NCI-H82 (cell line): Measurements from ENCODE around the gene PREX1.
"Not testable (repeated sequence)": the region's sequence is repeated elsewhere in the genome, so short reads cannot be mapped to it uniquely, and the experiment has no call there.

Experiments used
- DNase-seq: peaks from one replicate; lab custom pipeline; 2025; lab: John Stamatoyannopoulos, UW

PREX1 gene

DNA sequence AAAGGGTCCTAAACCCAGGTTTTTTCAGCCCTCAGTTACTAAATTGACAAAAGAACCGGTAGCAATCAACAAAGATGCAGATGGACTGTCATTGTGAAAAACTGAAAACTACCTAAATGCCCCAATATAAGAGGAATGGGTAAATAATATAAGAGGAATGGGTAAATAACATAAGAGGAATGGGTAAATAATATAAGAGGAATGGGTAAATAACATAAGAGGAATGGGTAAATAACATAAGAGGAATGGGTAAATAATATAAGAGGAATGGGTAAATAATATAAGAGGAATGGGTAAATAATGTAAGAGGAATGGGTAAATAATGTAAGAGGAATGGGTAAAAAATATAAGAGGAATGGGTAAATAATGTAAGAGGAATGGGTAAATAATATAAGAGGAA, 15.7 kb downstream of the PREX1 start:
- not testable (repeated sequence) for DNase-seq

DNA sequence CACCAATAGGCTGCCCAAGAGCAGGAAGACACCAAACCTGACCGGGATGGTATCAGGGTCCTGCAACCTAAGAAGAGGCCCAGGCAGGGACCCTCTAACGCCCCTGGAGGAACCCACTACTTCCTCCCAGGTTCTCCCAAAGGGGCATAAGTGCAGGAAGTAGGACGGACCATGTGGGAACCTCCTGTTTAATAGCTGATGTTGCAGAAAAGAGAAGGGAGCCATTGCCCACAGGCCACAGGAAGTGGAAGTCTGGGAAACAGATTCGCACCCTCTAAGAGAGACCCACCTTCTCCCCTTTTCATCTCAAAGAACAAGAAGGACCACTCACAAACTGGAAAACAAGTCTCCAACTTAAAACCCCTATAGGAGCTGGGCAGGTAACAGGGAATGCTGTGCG, 18.1 kb downstream of the PREX1 start:
- no peak for DNase-seq

DNA sequence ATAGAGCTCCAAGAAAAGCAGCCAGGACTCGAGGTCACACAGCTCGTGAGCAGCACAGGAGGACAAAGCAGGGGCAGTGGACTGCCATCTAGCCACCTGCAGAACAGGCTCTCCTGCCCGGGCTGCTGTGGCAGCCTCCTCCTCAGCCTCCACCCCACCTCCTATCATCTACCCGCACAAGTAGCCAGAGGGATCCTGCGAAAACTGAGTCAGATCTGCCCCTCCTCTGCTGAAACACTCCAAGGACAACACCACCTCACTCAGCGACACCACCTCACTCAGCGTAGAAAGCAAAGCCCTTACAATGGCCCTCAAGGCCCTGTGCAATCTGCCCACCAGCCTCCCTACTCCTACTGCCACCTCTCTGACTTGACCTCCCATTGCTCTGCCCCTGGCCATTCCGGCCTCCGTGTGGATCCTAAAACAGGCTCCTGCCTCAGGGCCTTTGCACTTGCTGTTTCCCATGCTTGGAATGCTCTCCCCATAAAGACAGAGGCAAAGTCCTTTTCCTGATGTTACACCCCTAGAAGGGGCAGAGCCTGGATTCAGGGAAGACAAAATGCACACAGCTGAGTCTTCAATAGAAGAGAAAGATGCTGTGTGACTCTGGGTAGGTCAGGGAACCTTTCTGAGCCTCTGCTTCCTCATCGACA, 19.3 kb downstream of the PREX1 start:
- DNase-seq, result no peak

DNA sequence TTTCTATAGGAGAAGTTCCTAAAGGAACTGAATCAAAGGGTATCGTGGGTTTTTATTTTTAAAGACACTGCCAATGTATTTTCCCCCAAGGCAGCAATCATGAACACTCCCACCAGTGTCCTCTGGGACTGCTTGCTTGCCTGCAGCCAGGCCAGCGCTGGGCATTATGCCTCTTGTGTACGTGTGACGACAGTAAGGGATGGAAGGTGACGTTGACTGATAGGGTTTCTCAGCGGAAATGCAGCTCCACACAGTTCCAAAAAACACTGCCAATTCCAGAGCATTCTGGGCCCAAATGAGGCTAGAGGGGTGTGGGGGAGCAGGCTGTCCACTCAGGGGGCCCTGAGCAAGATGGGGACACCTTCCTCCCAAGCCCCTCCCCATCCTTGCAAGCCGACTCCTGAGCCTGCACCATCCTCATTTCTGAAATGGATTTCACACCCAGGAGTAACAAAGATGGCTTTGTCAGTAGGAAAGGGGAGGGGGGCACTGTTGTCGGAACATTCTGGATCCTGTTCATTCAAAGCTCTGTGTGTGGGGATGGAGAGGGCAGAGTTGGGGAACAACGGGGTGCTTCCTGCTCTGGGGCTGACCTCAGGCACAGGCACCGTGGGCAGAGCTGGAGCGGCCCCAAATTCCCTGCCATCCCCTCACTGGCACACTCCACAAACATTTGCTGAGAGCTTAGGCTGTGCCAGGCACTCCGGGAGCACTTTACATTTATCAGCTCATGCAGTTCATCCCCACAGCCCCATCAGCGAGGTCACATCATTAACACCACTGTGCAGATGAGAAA, 20.0 kb downstream of the PREX1 start:
- no peak for DNase-seq

DNA sequence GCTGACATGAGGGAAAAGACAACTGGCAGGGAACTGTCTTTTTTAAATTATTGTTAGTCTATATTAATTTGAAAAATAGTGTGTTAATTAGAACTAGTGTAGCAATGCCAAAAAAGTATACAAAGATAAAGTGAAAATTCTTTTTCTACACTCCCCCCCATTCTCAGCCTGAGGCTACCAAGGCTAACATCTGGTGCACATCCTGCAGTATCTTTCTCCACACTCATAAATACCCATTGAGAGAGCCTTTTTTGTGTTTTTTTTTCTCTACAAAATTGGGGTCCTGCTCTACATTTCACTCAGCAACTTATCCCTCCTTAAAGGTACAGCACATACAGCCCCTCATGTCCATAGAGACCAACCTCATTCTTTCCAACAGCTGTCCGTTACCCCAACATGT, 20.7 kb downstream of the PREX1 start:
- no peak for DNase-seq

DNA sequence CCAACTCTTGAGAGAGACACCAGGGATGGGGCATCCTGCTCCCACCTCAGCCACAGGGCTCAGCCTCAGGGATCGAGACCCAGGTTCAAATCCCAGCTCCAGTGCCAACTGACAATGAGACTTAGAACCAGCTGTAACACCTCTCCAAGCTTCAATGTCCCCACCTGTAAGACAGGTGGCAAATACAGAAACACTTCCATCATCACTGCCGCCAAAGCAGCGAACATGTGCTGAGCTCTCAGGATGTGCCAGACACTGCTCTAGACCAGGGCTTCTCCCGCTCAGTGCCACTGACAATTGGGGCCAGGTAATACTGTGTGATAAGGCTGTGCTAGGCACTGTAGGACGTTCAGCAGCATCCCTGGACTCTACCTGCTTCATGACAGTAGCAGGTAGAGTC, 22.1 kb downstream of the PREX1 start:
- DNase-seq, result no peak

DNA sequence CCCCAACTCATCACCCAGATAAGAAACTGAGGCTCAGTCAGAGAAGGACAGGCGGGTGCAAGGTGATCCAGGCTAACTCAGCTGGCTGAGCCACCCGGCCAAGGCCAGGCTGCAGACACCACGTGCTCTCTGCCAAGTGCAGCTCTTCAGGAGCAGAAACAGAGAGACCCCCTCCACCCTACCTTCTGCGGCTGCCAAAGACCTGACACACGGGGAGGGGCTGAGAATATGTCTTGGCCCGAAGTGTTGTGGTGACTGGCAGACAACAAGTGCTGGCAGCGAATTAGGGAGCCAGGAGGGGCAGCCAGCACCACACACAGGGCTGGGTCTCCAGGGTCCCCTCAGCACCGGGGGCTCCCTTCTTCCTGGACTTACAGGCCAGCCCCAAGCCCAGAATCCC, 22.5 kb downstream of the PREX1 start:
- no peak for DNase-seq

DNA sequence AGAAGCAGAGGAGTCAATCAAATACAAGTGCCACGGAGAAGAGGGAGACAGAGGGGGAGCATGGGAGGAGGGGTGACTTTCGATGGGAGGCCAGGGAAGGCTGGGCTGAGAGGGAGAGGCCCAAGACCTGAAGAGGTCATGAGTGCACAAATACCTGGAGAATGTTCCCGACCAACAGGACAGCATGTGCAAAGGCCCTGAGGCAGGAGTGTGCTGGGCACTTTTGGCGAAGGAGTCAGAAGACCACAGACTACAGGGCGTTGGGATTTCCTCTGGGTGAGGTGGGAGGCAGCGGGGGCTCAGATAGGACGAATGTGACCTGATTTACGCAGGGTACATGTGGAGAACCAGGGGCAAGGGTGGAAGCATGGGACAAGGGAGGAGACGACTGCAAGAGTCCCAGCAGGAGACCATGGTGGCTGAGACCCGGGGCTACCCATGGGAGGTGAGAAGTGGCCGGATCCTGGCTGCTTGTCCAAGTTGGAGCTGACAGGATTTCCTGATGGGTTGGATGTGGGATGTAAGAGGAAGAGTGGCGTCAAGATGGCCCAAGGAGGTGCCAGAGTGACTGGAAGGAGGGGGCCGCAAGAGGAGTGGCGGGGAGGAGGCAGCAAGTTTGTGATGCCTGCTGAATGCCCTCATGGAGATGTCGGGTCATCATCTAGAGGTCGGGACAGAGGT, 23.4 kb downstream of the PREX1 start:
- DNase-seq, result no peak

DNA sequence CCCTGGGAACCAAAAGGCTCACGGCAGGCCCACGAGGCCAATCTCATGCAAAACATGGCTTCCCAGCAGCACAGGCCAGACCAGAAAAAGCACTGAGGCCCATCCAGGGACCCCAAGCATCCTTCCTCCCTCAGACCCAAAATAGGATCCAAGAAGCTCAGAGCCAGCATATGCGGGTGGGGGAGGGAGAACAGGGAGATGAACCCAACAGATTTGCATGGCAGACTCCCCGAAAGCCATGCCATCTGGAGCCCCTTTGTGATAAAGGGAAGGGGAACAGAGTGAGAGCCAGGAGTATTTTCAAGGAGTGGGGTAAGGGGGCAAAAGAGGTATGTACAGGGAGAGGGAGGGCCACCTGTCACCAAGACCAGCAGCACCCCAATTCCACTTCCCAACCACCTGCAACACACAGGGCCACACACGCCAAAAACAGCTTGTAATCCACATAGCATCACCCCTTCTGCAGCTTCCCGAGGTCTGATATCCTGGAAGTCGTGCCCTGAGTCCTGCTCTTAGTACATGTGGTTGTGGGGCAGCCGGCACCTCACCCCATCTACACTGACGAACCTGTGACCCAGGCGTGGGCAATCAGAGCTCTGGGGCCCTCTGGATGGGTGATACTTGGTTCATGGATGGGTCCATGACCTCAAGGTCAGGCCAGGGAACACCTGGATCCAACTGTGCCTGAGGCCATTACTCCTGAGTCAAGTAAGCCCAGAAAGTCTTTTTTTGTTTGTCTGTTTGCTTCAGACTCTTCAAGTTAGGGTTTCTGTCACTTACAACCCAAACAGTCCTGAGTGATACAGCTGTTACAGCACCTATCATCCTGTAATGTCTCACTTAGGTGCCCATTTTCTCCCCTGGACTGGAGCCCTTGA, 24.4 kb downstream of the PREX1 start:
- DNase-seq, result no peak

DNA sequence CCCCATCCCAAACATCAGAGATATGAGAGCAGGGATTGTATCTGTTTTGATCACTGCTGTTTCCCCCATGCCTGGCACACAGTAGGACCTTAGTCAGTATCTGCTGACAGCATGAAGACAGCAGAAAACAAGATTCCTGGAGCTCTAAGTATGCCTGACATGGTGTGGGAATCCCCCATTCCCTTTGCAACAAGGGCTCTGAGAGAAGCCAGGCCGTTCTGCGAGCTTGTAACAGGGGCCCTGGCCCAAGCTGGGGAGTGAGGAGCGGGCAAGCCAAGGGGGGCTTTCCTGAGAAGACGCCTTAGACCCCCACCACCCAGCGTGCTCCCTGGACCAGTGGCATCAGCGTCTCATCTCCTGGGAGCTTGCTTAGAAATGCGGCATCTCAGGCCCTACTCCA, 25.2 kb downstream of the PREX1 start:
- no peak for DNase-seq

DNA sequence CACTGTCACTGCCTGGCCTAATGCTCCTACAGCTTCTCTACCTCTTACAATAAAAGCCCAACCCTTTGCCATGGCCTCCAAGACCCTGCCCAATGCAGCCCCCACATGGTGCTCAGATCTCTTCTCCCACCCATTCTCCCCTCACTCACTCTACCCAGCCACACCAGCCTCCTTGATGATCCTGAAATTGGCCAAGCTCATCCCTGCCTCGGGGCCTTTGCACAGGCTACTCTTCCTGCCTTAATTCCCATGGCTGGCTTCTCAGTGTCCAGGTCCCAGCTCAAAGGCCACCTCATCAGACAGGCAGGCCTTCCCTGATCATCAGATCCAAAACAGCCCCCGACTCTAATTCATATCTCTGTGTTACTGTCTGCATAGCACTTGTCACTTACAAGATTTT, 25.6 kb downstream of the PREX1 start:
- no peak for DNase-seq

DNA sequence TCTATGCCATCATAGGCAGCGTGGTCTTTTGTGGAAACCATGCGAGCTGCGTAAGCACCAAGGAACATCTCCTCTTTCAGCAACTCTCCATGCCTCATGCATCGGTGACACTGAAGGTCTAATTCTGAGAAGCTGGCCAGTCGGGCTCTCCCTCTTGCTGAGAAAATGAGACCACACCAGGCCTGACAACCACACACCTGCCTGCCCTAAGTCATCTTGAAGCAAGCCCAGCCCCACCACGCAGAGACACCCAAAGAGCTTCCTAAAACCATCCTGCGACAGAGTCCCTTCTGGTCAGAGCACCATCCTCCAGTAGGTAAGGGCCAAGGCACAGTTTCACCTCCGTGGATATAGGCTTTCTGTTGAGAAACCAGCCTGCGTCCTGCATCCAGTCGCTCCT, 26.6 kb downstream of the PREX1 start:
- DNase-seq, result no peak

DNA sequence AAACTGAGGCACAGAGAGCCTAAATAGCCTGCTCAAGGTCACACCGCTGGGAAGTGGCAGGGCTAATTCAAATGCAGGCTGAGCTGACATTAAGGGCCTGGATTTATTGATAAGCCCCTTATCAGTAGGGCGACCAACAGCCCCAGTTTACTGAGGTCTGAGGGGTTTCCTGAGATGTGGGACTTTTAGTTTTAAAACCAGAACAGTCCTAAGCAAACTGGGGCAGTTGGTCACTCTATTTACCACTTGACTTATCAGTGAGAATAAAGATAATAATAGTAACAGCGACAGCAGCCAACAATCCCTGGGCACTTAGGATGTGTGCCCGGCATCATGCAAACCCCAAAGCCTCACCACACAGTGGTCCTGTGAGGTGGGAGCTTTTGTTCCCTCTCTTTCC, 27.6 kb downstream of the PREX1 start:
- no peak for DNase-seq

DNA sequence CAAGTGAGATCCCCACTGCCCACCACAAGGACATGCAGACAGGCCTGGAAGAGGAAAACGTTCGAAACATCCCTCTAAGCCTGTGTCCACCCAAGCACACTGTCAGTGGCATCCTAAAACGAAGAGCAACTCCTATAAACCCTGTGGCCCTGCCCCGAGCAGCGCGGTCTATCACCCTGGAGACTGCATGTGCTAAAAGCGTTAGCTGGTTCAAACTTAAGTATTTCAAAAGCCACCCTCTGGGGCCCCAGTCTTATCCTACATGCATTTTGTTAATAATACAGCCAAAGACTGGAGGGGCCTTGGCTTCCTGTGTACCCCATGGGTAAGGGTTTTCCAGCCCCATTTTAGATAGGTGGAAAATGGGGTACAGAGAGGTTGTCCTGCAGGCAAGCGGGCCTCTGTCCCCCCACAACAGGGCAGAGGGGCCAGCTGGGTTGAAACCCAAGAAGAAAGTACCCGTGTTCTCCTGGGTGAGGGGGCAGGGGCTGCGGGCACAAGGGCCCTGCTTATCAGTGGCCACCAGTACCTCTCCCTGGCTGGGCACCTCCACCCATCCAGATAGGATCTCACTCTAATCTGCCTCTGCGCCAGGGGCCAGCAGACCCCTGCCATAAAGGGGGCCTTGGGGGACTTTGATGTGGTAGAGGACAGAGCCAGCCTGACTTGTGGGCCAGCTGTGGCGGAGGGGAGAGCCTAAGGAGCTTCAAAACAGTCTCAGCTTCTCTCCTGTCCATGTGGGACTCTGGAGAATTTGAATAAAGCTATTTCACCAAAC, 28.3 kb downstream of the PREX1 start:
- no peak for DNase-seq

DNA sequence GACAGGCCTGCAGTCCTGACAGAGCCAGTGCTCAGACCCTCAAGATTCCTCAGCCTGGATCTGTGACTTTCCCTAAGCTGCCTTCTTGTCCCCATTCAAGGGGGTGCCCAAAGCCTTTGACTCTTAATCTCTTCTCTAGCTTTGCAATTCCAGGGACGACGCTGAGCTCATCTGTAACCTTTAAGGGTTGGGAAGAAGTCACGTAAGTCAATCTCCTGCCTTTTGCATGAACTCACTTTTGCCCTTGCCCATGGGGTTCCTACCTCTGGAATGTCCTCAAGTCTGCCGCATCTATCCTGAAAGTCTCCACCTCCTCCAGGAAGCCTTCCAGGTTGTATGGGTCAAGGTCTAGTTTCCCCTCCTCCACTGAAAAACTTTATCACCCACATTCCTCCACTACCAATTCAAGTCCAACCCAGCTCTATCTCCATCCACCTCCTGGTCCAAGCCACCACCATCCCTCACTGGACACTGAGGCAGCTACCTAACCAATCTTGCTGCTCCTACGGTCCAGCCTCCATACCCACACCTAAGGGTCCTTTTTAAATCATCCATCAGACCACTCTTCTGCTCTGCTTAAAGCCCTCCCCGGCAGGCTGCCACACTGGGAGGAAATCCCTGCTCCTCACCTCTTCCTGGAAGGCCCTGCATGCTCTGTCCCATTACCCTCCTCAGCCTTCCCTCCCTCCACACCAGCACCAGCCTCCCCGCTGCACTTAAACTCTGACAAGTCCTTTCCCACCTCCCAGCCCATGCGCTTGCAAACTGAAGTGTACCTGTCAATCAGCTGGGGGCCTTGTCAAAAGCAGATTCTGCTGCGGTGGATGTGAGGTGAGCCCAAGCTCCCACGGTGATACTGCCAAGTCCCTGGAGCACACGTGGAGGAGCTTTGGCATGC, 29.7 kb downstream of the PREX1 start:
- DNase-seq, result peak; percentile 18

DNA sequence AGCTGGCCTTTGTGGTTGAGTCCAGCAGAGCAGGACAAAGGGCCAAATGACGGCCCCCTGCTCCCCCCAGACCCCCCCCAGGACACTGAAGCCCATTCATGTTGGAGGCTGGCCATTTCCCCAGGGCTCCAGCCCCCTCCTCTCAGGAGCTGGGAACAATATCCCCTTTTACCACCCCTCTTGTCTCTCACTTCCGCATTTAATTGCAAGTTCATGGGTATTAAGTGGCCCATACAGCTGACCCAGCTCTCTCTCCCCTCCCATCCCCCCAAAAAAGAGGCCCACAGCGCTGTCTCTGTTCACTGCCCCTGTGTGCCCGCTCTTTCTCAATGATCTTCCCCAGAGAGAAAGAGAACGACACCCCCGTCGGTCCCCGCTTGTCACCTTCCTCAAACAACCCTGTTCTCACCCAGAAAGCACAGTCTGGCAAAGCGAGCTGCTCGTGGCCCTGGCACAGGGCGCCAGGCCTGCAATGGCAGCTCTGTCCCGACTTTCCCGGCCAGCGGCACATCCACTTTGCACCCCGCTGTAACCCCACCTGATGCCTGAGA, 30.4 kb downstream of the PREX1 start:
- DNase-seq, result no peak

DNA sequence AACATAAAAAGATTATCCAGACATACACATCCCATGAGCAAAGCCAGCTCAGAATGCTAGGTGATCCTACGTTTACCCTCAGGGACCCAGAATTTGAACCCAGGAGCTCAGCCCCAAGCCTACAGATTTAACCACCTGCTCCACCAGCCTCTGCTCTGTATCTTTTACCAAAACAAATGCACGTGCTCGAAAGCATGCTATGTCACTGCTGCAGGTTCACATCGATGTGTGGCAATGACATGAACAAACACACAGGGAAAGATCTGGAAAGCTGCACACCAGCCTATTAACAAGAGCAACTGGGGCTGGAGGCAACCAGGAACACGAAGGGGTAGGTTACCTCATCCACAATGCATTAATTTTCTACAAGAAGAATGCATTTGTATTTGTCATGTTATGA, 32.1 kb downstream of the PREX1 start:
- DNase-seq, result peak; percentile 39

DNA sequence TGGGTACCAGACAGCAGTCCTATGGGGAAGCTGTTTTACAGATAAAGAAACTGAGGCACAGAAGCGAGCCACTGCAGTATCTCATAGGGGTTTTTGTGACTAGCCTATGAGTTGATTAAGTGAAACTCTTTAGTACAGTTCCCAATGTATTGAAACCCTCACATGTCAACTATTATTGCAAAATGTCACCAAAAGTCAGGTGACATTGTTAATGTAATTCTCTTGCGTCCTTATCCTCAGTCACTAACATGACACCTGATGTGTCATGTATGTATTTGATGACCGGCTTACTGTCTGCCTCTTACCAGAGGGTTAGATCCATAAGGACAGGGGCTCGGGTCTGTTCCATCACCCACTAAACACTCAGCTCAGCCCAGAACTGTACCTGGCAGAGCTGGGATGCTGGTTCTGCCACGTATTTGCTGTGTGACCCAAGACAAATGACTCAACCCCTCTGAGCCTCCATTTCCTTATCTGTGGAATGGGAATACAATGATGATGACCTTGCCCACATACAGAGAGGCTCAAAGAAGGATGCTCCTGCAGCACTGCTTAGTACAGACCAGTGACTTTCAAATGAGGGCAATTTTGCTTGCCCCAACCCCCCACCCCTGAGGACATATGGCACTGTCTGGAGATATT, 32.9 kb downstream of the PREX1 start:
- DNase-seq, result no peak

DNA sequence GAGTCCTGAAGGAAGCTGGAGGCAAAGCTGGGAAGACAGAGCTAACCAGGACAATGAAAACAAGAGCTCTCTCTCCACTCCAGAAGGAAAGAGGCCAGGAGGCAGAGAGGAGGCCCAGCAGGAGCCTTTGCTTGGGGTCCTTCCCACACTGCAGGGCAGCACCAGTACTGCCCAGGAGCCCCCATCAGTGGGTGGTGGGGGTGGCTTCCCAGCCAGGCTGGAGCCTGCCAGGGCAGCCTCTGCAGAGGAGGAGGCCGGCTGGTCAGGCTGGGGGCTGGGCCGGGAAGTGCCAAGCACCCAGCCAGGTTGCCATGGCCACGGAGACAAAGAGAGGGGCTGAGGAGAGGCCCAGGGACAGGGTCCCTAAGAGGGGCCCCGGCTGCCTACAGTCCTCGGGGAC, 33.4 kb downstream of the PREX1 start:
- peak; percentile 10 for DNase-seq

DNA sequence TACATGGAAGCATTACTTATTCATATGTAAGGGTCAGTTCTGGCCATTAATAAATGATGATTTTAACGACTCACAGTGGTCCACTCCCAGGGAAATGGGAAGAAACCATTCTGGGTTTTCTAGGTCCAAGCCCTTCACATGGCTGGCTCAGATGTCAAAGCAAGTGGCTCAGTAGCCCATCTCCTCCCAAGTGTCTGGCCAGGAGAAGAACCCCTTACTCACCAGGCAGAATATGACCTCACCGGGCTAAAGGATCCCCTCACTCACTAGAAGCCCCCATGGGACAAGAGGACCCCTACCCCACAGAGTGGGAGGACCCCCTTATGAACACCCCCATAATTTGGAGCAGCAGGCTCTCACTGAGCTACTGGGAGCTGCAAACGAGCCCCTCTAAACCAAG, 34.0 kb downstream of the PREX1 start:
- DNase-seq, result no peak
